ENCODE results near the gene DQX1.

Gene DQX1

GRCh38 chr2:74500578-74500946 is 25.5 kb downstream of the DQX1 start:
- H3K4me3 Mint-ChIP-seq = no peak overlapping the region
- no peak overlapping the region for H3K27ac Mint-ChIP-seq
- H3K27me3 Mint-ChIP-seq = peaks cover 61% of the 10 kb centered on the region
- H3K36me3 Mint-ChIP-seq (ENCODE audit: low read depth) = peaks cover 12% of the 10 kb centered on the region
- no peaks in the 10 kb centered on the region for H3K9me3 Mint-ChIP-seq
- H3K4me1 Mint-ChIP-seq (ENCODE audit: low read depth) = peaks cover 67% of the 10 kb centered on the region

- Mint-ChIP-seq H3K36me3 (ENCODE audit: low read depth) (peaks cover 7% of the 10 kb centered on the region), H3K27me3 (peaks cover 61% of the 10 kb centered on the region), H3K4me1 (ENCODE audit: low read depth) (peaks cover 62% of the 10 kb centered on the region), H3K27ac (no peak overlapping the region), H3K4me3 (no peak overlapping the region), H3K9me3 (no peaks in the 10 kb centered on the region)
These were observed 26.0 kb downstream of the DQX1 start for GRCh38 chr2:74499940-74500577.

GRCh38 chr2:74499267-74499939 is 26.6 kb downstream of the DQX1 start, which contains the start of gene LBX2:
Gene LBX2, minus strand, starts transcription at chr2:74499603. Its CDS starts 66 bp downstream, at chr2:74499537.
- Mint-ChIP-seq H3K36me3 (ENCODE audit: low read depth) (peaks cover 1% of the 10 kb centered on the region), H3K9me3 (no peaks in the 10 kb centered on the region), H3K4me3 (peak within 1 kb of the TSS; percentile 80), H3K4me1 (ENCODE audit: low read depth) (peaks cover 55% of the 10 kb centered on the region), H3K27ac (peak within 1 kb of the TSS; percentile 77), H3K27me3 (peaks cover 56% of the 10 kb centered on the region)

- Mint-ChIP-seq H3K27me3 (peaks cover 50% of the 10 kb centered on the region), H3K4me3 (peak overlapping the region; percentile 80), H3K4me1 (ENCODE audit: low read depth) (peaks cover 48% of the 10 kb centered on the region), H3K9me3 (no peaks in the 10 kb centered on the region), H3K27ac (peak overlapping the region; percentile 77), H3K36me3 (ENCODE audit: low read depth) (peaks cover 8% of the 10 kb centered on the region)
These were observed 27.3 kb downstream of the DQX1 start for GRCh38 chr2:74498500-74499266.

- H3K9me3 Mint-ChIP-seq = no peaks in the 10 kb centered on the region
- H3K4me1 Mint-ChIP-seq (ENCODE audit: low read depth) = peaks cover 42% of the 10 kb centered on the region
- H3K36me3 Mint-ChIP-seq (ENCODE audit: low read depth) = peaks cover 11% of the 10 kb centered on the region
- peak overlapping the region; percentile 77 for H3K27ac Mint-ChIP-seq
- H3K4me3 Mint-ChIP-seq = peak overlapping the region; percentile 80
- peaks cover 46% of the 10 kb centered on the region for H3K27me3 Mint-ChIP-seq
These were observed 28.1 kb downstream of the DQX1 start for GRCh38 chr2:74497777-74498499.

GRCh38 chr2:74496997-74497776 is 28.8 kb downstream of the DQX1 start:
- Mint-ChIP-seq H3K4me1 (ENCODE audit: low read depth) (peaks cover 35% of the 10 kb centered on the region), H3K27me3 (peaks cover 41% of the 10 kb centered on the region), H3K36me3 (ENCODE audit: low read depth) (peaks cover 13% of the 10 kb centered on the region), H3K27ac (no peak overlapping the region), H3K9me3 (no peaks in the 10 kb centered on the region), H3K4me3 (peak overlapping the region; percentile 80)

GRCh38 chr2:74495440-74495839 is 30.6 kb downstream of the DQX1 start:
- Mint-ChIP-seq H3K27ac (no peak overlapping the region), H3K36me3 (ENCODE audit: low read depth) (peaks cover 17% of the 10 kb centered on the region), H3K4me1 (ENCODE audit: low read depth) (peaks cover 27% of the 10 kb centered on the region), H3K4me3 (no peak overlapping the region), H3K9me3 (no peaks in the 10 kb centered on the region), H3K27me3 (peaks cover 23% of the 10 kb centered on the region)

- H3K9me3 Mint-ChIP-seq = no peaks in the 10 kb centered on the region
- H3K4me1 Mint-ChIP-seq (ENCODE audit: low read depth) = peaks cover 12% of the 10 kb centered on the region
- H3K27me3 Mint-ChIP-seq = peaks cover 8% of the 10 kb centered on the region
- no peak overlapping the region for H3K27ac Mint-ChIP-seq
- no peak overlapping the region for H3K4me3 Mint-ChIP-seq
- H3K36me3 Mint-ChIP-seq (ENCODE audit: low read depth) = peaks cover 25% of the 10 kb centered on the region
These were observed 32.5 kb downstream of the DQX1 start for GRCh38 chr2:74493546-74493945.

- H3K27me3 Mint-ChIP-seq = no peaks in the 10 kb centered on the region
- H3K36me3 Mint-ChIP-seq (ENCODE audit: low read depth) = peaks cover 27% of the 10 kb centered on the region
- no peaks in the 10 kb centered on the region for H3K9me3 Mint-ChIP-seq
- no peak overlapping the region for H3K27ac Mint-ChIP-seq
- no peaks in the 10 kb centered on the region for H3K4me1 Mint-ChIP-seq (ENCODE audit: low read depth)
- H3K4me3 Mint-ChIP-seq = no peak overlapping the region
These were observed 34.1 kb downstream of the DQX1 start for GRCh38 chr2:74491648-74492544.

- Mint-ChIP-seq H3K4me1 (ENCODE audit: low read depth) (no peaks in the 10 kb centered on the region), H3K27me3 (no peaks in the 10 kb centered on the region), H3K27ac (no peak overlapping the region), H3K9me3 (no peaks in the 10 kb centered on the region), H3K4me3 (no peak overlapping the region), H3K36me3 (ENCODE audit: low read depth) (peaks cover 38% of the 10 kb centered on the region)
These were observed 36.1 kb downstream of the DQX1 start for GRCh38 chr2:74489906-74490305.

- Mint-ChIP-seq H3K9me3 (no peaks in the 10 kb centered on the region), H3K36me3 (ENCODE audit: low read depth) (peaks cover 32% of the 10 kb centered on the region), H3K27ac (no peak overlapping the region), H3K4me1 (ENCODE audit: low read depth) (peaks cover 4% of the 10 kb centered on the region), H3K4me3 (no peak overlapping the region), H3K27me3 (no peaks in the 10 kb centered on the region)
These were observed 37.2 kb downstream of the DQX1 start for GRCh38 chr2:74488643-74489481.

GRCh38 chr2:74486141-74486540 is 39.9 kb downstream of the DQX1 start:
- H3K27ac Mint-ChIP-seq = peak overlapping the region; percentile 19
- no peaks in the 10 kb centered on the region for H3K9me3 Mint-ChIP-seq
- peaks cover 26% of the 10 kb centered on the region for H3K36me3 Mint-ChIP-seq (ENCODE audit: low read depth)
- no peaks in the 10 kb centered on the region for H3K27me3 Mint-ChIP-seq
- no peak overlapping the region for H3K4me3 Mint-ChIP-seq
- H3K4me1 Mint-ChIP-seq (ENCODE audit: low read depth) = peaks cover 19% of the 10 kb centered on the region

Data from stimulated activated naive CD8-positive, alpha-beta T cell treated with anti-CD3 and anti-CD28 coated beads, Interleukin-15, Interleukin-2, amounts not matched to agents 100 ng/mL and 50 ng/mL, for 24 hours (primary cell).